Activated naive CD8-positive, alpha-beta T cell treated with anti-CD3 and anti-CD28 coated beads for 36 hours (primary cell): ENCODE measurements around the gene PRR5L. TPM values are rescaled to one million over a fixed set of nuclear protein-coding genes. Genes with fewer than 3 reads are reported as not detected.

Experiments
- DNase-seq: peaks from one replicate; pipeline ENCODE4 v3.0.0; 2021
- H3K27ac Mint-ChIP-seq: one replicate; pipeline ENCODE4 v1.8.0; 2022; ENCODE audit warnings: mild to moderate bottlenecking, moderate library complexity, mixed read lengths
- H3K27me3 Mint-ChIP-seq: one replicate; pipeline ENCODE4 v1.8.0; 2022; ENCODE audit warnings: mild to moderate bottlenecking, mixed read lengths
- H3K36me3 Mint-ChIP-seq: one replicate; pipeline ENCODE4 v1.8.0; 2021; ENCODE audit warnings: mild to moderate bottlenecking, mixed read lengths
- H3K4me1 Mint-ChIP-seq: one replicate; pipeline ENCODE4 v1.8.0; 2021; ENCODE audit warnings: mixed read lengths
- H3K4me3 Mint-ChIP-seq: one replicate; pipeline ENCODE4 v1.8.0; 2022; ENCODE audit warnings: mild to moderate bottlenecking, moderate library complexity, mixed read lengths
- H3K9me3 Mint-ChIP-seq: one replicate; pipeline ENCODE4 v1.8.0; 2022; ENCODE audit warnings: mixed read lengths
- total RNA-seq, 2 experiments: library from RNA; stranded (reverse); gene quantifications; one replicate each; pipeline ENCODE4 v1.2.3, GENCODE V29; 2021

PRR5L gene
- total RNA-seq, 2 experiments from 2014 or later, result 6.0 to 6.9 TPM

DNA sequence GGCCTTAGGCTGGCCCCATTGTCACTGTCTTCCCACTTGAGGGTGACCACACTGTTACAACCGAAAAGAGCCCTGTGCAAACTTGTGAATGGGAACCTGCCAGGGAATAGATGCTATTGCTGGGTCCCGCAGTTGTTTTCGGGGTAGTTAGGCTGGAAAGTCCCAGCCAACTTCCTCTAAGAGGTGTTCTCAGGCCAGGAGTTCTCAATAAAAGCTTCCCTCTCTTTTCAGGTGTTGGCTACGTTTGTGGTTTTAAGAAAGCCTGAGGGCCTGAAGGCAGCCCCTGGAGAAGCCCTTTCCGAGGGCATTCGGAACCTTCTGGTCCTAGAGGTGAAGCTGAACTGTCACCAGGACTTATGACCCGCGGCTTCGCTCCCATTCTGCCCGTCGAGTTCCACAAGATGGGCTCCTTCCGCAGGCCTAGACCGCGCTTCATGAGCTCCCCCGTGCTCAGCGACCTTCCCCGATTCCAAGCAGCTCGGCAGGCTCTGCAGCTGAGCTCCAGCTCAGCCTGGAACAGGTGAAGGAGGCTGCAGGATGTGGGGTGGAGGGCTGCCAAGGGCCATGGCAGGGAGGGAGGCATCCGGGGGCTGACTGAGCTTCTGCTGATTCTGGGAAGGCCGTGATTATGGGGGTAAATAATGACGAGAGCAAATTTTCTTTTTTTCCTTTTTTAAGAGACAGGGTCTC lies 104.8 kb downstream of the PRR5L start:
- Mint-ChIP-seq H3K36me3 (peaks cover 4% of the 10 kb centered on the region), H3K27ac (no peak overlapping the region), H3K4me1 (peaks cover 16% of the 10 kb centered on the region), H3K27me3 (peaks cover 34% of the 10 kb centered on the region), H3K9me3 (no peaks in the 10 kb centered on the region), H3K4me3 (peak overlapping the region; percentile 32)
- DNase-seq, result no peak

DNA sequence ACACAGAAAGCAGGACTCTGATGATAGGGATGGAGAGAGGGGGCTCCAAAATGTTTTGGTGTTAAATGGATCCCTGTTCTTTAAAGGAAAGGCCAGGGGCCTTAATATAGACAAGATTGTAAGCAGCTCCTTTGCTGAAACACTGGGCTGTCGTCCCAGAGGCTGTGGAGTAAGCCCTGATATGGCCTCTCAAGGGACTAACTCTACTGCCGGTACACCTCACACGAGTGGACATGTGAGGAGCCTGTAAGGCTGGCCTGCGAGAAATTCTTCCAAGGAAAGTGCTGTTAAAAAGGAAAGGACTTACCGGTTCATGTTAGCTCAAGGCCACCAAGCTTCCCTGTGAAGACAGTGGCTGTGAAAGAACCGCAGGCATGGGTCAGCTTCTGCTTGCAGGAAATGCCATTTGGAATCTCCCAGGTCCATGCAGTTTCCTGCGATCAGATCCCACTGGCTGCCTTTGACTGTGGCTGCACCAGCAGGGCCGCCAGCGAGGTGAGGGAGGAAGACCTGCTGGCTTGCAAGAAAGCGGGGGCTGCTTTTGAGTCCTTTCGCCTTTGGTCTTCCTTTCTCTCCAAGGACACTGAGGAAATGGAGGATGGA lies 106.6 kb downstream of the PRR5L start:
- peaks cover 27% of the 10 kb centered on the region for H3K4me1 Mint-ChIP-seq

DNA sequence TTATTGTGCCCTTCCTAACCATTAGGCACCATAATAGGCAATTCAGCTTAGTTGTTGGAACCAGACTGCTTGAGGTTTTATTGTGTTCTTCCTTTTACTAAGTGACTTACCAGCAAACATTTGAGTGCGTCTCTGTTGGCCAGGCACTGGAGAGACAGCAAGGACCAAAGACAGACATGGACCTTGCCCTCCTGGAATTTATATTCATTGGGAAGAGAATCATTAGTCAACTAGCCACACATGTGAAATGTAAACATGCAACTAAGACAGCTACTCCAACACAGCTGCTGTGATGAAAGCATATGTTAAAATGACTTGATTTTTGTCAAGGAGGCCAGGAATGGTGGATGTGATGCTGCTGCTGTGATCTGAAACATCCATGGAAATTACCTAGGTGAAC lies 107.6 kb downstream of the PRR5L start:
- H3K27ac Mint-ChIP-seq, result no peak overlapping the region
- no peak overlapping the region for H3K4me3 Mint-ChIP-seq
- H3K27me3 Mint-ChIP-seq, result peaks cover 24% of the 10 kb centered on the region
- peaks cover 4% of the 10 kb centered on the region for H3K36me3 Mint-ChIP-seq
- no peak for DNase-seq
- peaks cover 32% of the 10 kb centered on the region for H3K4me1 Mint-ChIP-seq
- no peaks in the 10 kb centered on the region for H3K9me3 Mint-ChIP-seq

More for the DNA sequence above, 106.6 kb downstream of the PRR5L start:
- DNase-seq, result no peak
- Mint-ChIP-seq H3K9me3 (no peaks in the 10 kb centered on the region), H3K27ac (no peak overlapping the region), H3K36me3 (peaks cover 4% of the 10 kb centered on the region), H3K27me3 (peaks cover 32% of the 10 kb centered on the region), H3K4me3 (no peak overlapping the region)

DNA sequence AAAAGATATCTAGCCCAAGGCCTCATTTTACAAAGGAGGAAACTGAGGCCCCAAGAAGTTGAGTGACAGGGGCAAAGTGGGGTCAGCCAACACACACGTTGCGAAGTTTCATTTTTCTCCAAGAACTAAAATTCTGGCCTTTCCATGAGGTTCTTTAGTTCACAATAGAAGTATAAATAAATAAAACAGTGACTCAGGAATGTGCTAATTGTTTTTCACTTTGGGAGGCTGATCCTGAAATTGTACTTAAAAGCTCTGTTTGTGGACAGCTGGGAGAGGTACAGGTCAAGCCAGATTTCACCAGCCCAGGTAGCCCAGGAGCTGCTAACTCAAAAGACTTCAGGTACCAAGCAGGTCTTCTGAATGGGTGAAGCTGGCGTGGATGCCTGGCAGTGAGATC lies 108.7 kb downstream of the PRR5L start:
- Mint-ChIP-seq H3K27ac (no peak overlapping the region), H3K4me1 (peaks cover 41% of the 10 kb centered on the region), H3K27me3 (peaks cover 19% of the 10 kb centered on the region), H3K4me3 (no peak overlapping the region), H3K36me3 (peaks cover 4% of the 10 kb centered on the region), H3K9me3 (no peaks in the 10 kb centered on the region)
- DNase-seq, result no peak

DNA sequence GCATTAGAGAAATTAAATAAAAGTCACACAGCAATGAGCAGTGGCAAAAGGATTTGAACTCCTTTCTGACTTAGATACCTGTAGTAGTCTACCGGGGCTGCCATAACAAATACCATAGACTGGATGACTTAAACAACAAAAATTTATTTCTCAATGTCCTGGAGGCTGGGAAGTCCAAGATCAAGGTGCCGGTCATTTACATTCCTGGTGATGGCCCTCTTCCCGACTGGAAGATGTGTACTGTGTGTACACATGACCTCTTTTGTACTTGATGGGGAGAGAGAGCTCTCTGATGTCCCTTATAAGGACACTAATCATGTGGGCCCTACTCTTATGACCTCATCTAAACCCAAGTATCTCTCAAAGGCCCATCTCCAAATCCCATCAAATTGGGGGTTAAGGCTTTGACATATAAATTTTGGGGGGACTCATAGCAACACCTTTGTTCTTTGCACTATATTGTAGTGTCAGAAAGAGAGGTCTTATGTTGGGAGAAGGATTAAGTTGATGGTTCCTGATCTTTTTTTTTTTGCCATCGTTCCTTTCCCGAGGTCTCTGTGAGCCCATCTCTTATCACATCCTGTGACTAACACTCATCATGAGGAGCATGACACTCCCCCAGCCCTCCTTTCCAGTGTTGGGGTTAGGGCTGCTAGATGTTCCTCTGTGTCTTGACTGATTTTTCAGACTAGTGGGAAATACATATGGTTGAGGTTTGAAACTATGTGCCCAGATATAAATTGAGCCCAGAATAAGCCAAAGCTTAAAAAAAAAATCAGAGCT lies 109.7 kb downstream of the PRR5L start:
- Mint-ChIP-seq H3K27ac (no peak overlapping the region), H3K4me3 (no peak overlapping the region), H3K36me3 (peaks cover 4% of the 10 kb centered on the region), H3K9me3 (no peaks in the 10 kb centered on the region), H3K27me3 (peaks cover 9% of the 10 kb centered on the region), H3K4me1 (peaks cover 42% of the 10 kb centered on the region)
- DNase-seq, result no peak

DNA sequence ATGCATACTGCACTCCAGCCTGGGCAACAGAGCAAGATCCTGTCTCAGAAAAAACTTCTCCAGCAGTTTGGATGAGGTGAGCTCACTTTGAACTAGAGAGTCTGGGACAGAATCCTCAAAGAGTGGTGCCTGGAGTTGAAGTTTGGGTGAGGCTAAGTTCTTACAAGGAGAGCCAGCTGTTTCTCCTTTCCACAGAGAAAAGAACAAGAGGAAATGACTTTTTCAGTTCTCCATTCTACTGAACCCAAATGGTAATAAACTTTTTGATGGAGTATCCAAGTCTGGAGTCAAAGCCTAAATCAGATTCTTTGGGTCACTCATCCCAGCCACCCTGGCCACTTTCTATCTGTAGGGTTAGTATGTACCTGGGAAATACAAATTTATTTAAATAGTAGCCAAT lies 111.3 kb downstream of the PRR5L start:
- Mint-ChIP-seq H3K36me3 (no peaks in the 10 kb centered on the region), H3K27me3 (peaks cover under 1% of the 10 kb centered on the region), H3K9me3 (no peaks in the 10 kb centered on the region), H3K4me3 (no peak overlapping the region), H3K4me1 (peaks cover 47% of the 10 kb centered on the region), H3K27ac (no peak overlapping the region)
- DNase-seq, result no peak

DNA sequence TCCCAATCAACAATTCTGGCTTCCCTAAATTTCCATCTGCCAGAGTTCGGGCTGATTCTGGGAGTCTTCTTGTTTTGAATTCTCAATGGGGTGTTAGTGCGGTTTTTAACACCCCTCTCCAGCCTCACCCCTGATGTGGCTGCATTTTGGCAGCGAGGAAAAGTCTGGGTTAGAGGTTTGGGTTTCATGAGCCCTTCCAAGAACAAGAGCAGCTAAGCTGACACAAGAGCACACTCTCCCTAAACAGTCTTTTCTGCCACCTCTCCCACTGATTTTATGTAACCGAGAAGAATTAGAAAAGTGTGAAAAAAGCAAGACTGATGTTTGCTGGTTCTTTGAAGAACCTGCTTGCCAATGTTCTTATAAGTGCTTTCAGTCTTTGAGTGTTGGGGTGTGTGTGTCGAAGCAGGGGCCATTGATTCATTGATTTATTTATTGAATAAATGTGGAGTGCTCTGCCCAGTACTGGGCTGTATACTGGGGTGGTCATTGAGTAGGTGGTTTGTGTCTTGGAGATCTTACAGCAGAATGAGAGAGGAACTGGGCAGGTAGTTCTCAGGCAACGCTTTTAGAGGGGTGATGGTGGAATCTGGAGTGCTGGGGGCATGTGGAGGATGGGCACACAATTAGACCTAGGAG lies 112.5 kb downstream of the PRR5L start:
- Mint-ChIP-seq H3K27ac (peak overlapping the region; percentile 88), H3K4me3 (peak overlapping the region; percentile 55), H3K9me3 (no peaks in the 10 kb centered on the region), H3K36me3 (no peaks in the 10 kb centered on the region), H3K4me1 (peaks cover 50% of the 10 kb centered on the region), H3K27me3 (no peaks in the 10 kb centered on the region)
- DNase-seq, result no peak

DNA sequence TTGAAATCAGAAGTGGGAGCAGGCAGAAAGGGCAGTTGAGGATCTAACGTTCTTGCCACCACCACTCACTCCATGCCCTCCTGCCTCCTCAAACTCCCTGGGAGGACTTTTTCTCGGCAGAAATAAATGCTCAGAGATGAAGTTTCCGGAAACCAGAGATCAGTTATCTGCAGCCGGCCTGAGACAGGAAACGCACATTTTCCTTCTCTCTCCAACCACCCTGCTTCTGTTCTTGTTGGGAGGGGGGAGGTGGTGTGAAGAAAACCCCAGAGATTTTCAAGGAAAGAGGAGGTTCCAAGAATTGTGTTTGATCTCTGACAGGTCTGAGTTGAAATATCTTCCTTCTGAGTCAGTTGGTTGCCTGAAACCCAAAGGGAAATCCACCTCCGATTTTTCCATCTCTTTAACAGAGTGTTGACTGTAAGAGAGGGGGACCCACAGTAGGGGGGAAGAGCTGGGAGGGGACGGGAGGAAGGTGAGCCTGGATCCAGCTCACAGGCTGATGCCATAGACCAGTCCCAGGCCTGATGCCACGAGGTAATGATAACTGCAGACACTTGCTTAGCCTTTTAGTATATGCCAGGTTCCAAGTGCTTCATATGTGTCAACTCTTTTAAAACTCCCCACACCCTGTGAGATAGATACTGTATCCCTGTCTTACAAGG lies 113.2 kb downstream of the PRR5L start:
- H3K4me3 Mint-ChIP-seq, result peak overlapping the region; percentile 55
- H3K4me1 Mint-ChIP-seq, result peaks cover 50% of the 10 kb centered on the region
- no peaks in the 10 kb centered on the region for H3K36me3 Mint-ChIP-seq
- DNase-seq, result peak; percentile 48
- no peaks in the 10 kb centered on the region for H3K27me3 Mint-ChIP-seq
- peak overlapping the region; percentile 88 for H3K27ac Mint-ChIP-seq
- H3K9me3 Mint-ChIP-seq, result no peaks in the 10 kb centered on the region

DNA sequence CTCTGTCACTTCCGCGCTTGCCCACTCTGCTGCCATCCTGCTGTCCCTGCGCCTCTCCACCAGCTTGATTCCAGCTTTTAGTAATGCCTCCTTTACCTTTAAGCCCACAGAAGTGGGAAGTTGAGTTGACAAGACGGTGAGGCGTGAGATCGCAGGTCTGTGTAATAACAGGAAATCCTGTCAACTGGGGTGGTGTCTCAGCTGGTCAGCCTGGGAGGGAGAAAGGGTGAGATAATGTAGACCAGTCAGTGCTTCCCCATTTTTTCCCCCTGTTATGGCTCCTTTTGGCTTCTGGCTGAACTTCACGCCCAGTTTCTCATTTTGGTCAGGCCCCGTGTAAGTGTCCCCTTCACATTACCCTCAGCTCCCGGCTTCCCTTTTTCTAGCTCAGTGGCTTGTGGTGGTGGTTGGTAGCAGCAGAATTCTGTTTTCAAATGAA lies 115.1 kb downstream of the PRR5L start:
- Mint-ChIP-seq H3K9me3 (no peaks in the 10 kb centered on the region), H3K27ac (peak overlapping the region; percentile 42), H3K27me3 (peaks cover 4% of the 10 kb centered on the region), H3K36me3 (no peaks in the 10 kb centered on the region), H3K4me1 (peaks cover 48% of the 10 kb centered on the region), H3K4me3 (no peak overlapping the region)
- DNase-seq, result no peak

DNA sequence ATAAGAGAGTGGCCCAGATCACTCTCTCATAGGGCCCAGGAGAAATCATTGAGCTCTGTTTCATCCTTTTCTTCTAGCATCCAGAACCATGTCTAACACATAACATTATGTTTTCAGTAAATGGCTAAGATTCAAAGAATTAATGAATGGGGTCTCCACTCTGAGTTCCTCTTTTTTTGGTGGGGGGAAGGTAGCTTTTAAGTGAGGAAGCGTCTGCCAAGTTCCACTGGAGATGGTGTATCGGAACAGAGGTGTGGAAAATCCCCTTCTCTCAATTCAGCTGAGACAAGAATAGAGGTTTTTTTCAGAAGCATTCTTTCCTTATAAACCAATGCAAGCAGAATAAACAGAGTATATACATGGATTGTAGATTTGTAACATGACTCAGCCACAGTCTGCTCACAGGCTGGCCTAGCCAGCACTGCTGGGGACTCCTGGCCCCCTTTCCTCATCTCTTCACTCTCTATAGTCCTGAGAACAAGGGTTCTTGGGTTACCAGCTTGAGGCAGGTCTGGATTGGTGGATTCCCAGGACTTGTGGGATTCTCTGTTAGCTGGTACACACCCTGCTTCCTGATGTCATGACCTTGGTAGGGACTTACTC lies 116.8 kb downstream of the PRR5L start:
- Mint-ChIP-seq H3K36me3 (no peaks in the 10 kb centered on the region), H3K27ac (no peak overlapping the region), H3K9me3 (no peaks in the 10 kb centered on the region), H3K4me1 (peaks cover 44% of the 10 kb centered on the region), H3K27me3 (peaks cover 8% of the 10 kb centered on the region), H3K4me3 (no peak overlapping the region)
- no peak for DNase-seq

DNA sequence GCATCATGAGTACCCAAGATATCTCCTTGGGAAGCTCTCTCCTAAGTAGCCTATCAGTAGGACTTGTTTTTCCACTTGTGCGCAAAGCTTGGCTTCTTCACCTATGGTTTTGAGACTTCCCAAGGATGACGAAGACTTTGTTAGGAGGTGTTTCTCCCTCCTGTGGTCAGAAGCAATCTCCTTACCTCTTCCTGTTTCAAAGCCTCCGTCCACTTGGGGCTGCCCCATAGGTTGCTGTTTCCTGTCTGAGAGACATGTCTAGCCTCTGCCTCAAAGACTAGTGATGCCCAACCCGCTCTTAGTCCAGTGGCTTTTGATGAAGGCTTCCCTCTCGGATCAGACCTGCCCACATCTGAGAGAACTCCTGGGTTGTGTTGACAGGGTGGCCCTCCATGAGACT lies 121.1 kb downstream of the PRR5L start:
- Mint-ChIP-seq H3K9me3 (no peaks in the 10 kb centered on the region), H3K36me3 (no peaks in the 10 kb centered on the region), H3K27ac (no peak overlapping the region), H3K4me1 (peaks cover 30% of the 10 kb centered on the region), H3K4me3 (no peak overlapping the region), H3K27me3 (peaks cover 35% of the 10 kb centered on the region)
- no peak for DNase-seq

DNA sequence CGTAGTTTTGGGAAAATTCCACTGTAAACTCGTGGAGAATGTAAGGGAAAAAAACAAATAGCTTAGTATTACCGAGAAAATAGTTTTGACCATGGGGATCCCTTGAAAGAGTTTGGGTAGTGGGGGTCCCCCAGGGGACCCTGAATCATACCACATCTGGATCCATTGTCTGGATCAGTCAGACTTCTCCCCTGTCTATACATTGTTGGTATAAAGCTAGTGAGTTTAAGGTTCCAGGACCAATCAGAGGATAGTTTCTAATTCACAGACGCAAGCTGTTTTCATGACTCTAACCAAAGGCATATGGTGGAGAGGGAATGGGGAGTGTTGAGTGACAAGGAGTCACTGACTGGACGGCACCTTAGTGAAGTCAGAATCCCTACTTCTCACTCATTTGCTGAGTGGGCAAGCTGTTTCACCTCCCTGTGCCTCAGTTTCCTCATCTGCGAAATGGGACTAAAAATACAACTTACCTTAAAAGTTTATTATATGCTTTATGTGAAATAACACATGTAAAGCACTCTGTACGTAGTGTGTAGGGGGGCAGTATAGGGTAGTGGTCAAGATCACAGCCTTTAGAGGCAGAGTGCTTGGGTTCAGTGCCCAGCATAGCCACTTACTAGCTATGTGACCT lies 123.8 kb downstream of the PRR5L start:
- peaks cover 46% of the 10 kb centered on the region for H3K27me3 Mint-ChIP-seq
- peaks cover 7% of the 10 kb centered on the region for H3K36me3 Mint-ChIP-seq
- no peak for DNase-seq
- peaks cover 30% of the 10 kb centered on the region for H3K4me1 Mint-ChIP-seq
- H3K9me3 Mint-ChIP-seq, result no peaks in the 10 kb centered on the region
- H3K4me3 Mint-ChIP-seq, result no peak overlapping the region
- H3K27ac Mint-ChIP-seq, result no peak overlapping the region

DNA sequence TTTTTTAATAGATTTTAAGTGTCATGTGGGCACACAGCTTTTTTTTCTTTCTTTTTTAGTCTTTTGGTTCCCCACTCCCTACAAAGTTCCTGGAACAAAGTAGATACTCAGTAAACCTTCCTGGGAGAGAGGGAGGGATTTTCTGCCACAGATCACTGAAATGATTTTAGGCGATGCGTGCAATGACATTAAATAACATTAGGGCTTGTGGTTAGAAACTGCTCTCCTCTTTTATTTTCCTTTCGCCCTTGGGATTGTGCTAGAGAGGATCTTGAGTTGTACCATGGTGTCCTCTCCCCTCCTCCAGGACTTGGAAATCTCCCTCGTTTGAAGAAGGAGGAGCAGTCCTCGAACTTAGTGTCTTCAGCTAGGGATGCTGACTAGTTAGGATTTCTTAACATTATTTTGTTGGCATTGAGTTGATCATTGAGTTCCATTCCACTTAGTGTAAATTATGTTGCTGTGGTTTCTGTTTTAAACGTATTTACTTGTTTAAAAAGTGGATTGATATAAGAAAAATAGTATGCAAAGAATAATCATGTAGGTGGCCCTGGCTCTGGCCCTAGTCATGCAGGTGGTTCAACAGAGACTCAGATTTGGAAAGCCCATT lies 125.6 kb downstream of the PRR5L start:
- DNase-seq, result no peak
- H3K27ac Mint-ChIP-seq, result peak overlapping the region; percentile 23
- H3K27me3 Mint-ChIP-seq, result peaks cover 43% of the 10 kb centered on the region
- H3K36me3 Mint-ChIP-seq, result peaks cover 7% of the 10 kb centered on the region
- H3K9me3 Mint-ChIP-seq, result no peaks in the 10 kb centered on the region
- peak overlapping the region; percentile 42 for H3K4me3 Mint-ChIP-seq
- H3K4me1 Mint-ChIP-seq, result peaks cover 29% of the 10 kb centered on the region
